ENCODE results near the gene SLIT3. TPM values are rescaled to one million over a fixed set of nuclear protein-coding genes. Genes with fewer than 3 reads are reported as not detected.

SLIT3 gene
- total RNA-seq, 4 donors from 2014 or later: 10.8 to 30.8 (median 18.4) TPM

DNA sequence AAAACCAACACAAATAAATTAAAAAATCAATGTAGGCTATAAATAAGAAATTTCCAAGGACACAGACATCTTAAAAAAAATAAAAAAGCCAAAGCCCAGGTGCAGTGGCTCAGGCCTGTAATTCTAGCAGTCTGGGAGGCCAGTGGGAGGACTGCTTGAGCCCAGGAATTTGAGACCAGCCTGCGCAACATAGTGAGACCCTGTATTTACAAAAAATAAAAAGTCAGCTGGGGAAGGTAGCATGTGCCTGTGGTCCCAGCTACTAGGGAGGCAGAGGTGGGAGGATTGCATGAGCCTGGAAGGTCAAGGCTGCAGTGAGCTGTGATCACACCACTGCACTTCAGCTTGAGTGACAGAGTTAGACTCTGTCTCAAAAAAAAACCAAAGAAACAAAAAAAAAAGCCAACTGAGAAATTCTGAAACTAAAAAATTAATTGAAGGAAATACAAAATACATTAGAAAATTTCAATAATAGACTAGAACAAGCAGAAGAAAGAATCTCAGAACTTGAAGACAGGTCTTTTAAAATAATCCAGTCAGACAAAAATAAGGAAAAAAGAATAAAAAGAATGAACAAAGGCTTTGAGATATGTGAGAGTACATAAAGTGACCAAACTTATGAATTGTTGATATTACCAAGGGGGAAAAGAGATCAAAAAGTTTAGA, 572.3 kb downstream of the SLIT3 start:
- DNase-seq (ENCODE audit: low spot score in 2 of 2): no peak

DNA sequence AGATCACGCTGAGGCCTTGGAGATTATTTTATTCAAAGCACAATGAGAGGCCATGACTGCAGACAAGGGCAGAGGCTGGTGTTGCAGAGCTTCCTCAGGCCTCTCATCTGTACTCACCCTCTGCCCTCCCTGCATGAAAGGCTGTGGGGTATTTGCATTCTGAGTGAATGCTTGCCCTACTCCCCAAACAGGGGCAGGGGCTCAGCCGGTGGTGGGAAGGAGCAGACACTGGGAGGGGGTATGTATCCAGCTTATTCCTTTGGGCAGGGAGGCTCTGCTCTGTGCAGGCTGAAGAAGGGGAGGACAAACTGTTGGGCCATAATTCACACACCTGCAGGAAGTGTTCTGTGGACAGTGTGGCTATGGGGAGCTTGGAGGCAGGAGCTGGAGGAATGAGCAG, 573.4 kb downstream of the SLIT3 start:
- WGBS: 67% methylated on average over 2 of the region's 2 CpGs
- Histone ChIP-seq H3K27ac (no peak overlapping the region), H3K4me1 (no peaks in the 10 kb centered on the region), H3K4me3 (no peak overlapping the region), H3K36me3 (peaks cover 5% of the 10 kb centered on the region), H3K27me3 (no peaks in the 10 kb centered on the region), H3K9me3 (no peaks in the 10 kb centered on the region)
- no peak for TF ChIP-seq POLR2A (IDR thresholded peaks at IDR 0.05)
- TF ChIP-seq, protein P1, sequence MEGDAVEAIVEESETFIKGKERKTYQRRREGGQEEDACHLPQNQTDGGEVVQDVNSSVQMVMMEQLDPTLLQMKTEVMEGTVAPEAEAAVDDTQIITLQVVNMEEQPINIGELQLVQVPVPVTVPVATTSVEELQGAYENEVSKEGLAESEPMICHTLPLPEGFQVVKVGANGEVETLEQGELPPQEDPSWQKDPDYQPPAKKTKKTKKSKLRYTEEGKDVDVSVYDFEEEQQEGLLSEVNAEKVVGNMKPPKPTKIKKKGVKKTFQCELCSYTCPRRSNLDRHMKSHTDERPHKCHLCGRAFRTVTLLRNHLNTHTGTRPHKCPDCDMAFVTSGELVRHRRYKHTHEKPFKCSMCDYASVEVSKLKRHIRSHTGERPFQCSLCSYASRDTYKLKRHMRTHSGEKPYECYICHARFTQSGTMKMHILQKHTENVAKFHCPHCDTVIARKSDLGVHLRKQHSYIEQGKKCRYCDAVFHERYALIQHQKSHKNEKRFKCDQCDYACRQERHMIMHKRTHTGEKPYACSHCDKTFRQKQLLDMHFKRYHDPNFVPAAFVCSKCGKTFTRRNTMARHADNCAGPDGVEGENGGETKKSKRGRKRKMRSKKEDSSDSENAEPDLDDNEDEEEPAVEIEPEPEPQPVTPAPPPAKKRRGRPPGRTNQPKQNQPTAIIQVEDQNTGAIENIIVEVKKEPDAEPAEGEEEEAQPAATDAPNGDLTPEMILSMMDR (IDR thresholded peaks at IDR 0.05): no peak
- TF ChIP-seq EP300 (IDR thresholded peaks at IDR 0.05): no peak
- no peak for TF ChIP-seq POLR2AphosphoS5 (IDR thresholded peaks at IDR 0.05)
- DNase-seq (ENCODE audit: low spot score in 2 of 2): no peak

More for the DNA sequence above, 572.3 kb downstream of the SLIT3 start:
- TF ChIP-seq POLR2A (IDR thresholded peaks at IDR 0.05) (no peak), EP300 (IDR thresholded peaks at IDR 0.05) (no peak), POLR2AphosphoS5 (IDR thresholded peaks at IDR 0.05) (no peak)
- TF ChIP-seq, protein P1 (IDR thresholded peaks at IDR 0.05): no peak
- Histone ChIP-seq H3K27me3 (no peaks in the 10 kb centered on the region), H3K4me1 (no peaks in the 10 kb centered on the region), H3K27ac (no peak overlapping the region), H3K4me3 (no peak overlapping the region), H3K9me3 (no peaks in the 10 kb centered on the region), H3K36me3 (no peaks in the 10 kb centered on the region)
- WGBS: 93% methylated on average over 1 of the region's 1 CpG

DNA sequence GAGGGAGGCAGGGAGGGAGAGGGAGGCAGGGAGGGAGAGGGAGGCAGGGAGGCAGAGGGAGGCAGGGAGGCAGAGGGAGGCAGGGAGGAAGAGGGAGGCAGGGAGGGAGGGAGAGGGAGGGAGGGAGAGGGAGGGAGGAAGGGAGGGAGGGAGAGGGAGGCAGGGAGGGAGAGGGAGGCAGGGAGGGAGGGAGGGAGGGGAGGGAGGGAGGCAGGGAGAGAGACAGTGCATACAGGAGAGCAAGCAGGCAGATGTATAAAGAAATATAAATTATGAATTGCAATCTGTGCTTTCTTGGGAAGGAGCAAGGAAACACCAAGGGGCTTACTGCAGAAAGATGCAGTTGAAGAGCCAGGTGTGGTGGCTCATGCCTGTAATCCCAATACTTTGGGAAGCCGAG, 574.6 kb downstream of the SLIT3 start:
- WGBS: 96% methylated on average over 1 of the region's 1 CpG

DNA sequence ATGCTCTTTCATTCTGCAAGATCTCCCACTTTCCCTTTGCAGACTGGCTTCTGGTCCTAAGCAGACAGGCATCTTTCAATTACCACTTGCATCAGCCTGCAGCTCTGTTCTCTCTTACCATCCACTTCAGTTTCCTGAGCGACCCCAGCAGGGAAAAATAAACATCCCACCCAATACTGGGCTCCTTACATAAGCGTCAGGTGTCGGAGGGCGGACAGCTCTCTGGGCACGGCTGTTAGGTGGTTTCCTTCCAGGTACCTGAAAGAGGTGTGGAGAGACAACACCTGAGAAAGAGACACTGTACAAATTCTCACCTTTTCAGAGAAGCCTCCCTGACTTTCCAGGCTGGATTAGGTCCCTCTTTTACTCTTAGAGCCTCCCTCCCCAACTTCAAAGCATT, 576.7 kb downstream of the SLIT3 start:
- Histone ChIP-seq H3K4me3 (no peak overlapping the region), H3K27ac (no peak overlapping the region), H3K36me3 (peaks cover 5% of the 10 kb centered on the region), H3K9me3 (no peaks in the 10 kb centered on the region), H3K27me3 (no peaks in the 10 kb centered on the region), H3K4me1 (no peaks in the 10 kb centered on the region)
- no peak for DNase-seq (ENCODE audit: low spot score in 2 of 2)
- TF ChIP-seq POLR2A (IDR thresholded peaks at IDR 0.05) (no peak), POLR2AphosphoS5 (IDR thresholded peaks at IDR 0.05) (no peak), EP300 (IDR thresholded peaks at IDR 0.05) (no peak)
- TF ChIP-seq, protein P1 (IDR thresholded peaks at IDR 0.05): no peak
- WGBS: 72% methylated on average over 5 of the region's 5 CpGs

More for the DNA sequence above, 574.6 kb downstream of the SLIT3 start:
- H3K27ac ChIP-seq: no peak overlapping the region
- no peaks in the 10 kb centered on the region for H3K9me3 ChIP-seq
- H3K4me1 ChIP-seq: no peaks in the 10 kb centered on the region
- no peak for TF ChIP-seq POLR2A (IDR thresholded peaks at IDR 0.05)
- TF ChIP-seq, protein P1 (IDR thresholded peaks at IDR 0.05): no peak
- TF ChIP-seq POLR2AphosphoS5 (IDR thresholded peaks at IDR 0.05): no peak
- no peak overlapping the region for H3K4me3 ChIP-seq
- no peaks in the 10 kb centered on the region for H3K27me3 ChIP-seq
- H3K36me3 ChIP-seq: peaks cover 5% of the 10 kb centered on the region
- no peak for DNase-seq (ENCODE audit: low spot score in 2 of 2)

DNA sequence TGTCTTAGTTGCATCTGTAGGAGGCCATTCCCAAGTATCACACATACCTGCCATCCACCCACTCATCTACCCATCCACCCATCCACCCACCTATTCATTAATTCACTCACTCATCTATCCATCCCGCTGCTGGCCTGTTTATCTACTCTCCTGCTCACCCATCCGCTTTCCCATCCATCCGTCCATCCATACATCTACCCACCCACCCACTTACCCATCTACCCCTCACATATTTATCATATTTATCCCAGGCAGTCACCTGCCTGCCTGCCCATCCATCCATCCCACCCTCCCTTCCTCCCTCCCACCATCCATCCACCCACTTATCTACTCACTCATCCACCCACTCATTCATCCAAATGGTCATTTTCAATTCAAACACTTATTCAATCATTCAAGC, 577.9 kb downstream of the SLIT3 start:
- Histone ChIP-seq H3K36me3 (peaks cover 5% of the 10 kb centered on the region), H3K27me3 (no peaks in the 10 kb centered on the region), H3K4me1 (no peaks in the 10 kb centered on the region), H3K9me3 (no peaks in the 10 kb centered on the region), H3K4me3 (no peak overlapping the region), H3K27ac (no peak overlapping the region)
- no peak for DNase-seq (ENCODE audit: low spot score in 2 of 2)
- WGBS: 88% methylated on average over 3 of the region's 3 CpGs
- TF ChIP-seq EP300 (IDR thresholded peaks at IDR 0.05): no peak
- no peak for TF ChIP-seq POLR2AphosphoS5 (IDR thresholded peaks at IDR 0.05)
- TF ChIP-seq, protein P1 (IDR thresholded peaks at IDR 0.05): no peak
- no peak for TF ChIP-seq POLR2A (IDR thresholded peaks at IDR 0.05)

All from suprapubic skin (tissue), 4 donors.